ENCODE data around the gene ZFAND3. TPM values are rescaled to one million over a fixed set of nuclear protein-coding genes. Genes with fewer than 3 reads are reported as not detected.
"Not testable (repeated sequence)": the region's sequence is repeated elsewhere in the genome, so short reads cannot be mapped to it uniquely, and the experiment has no call there.

Gene ZFAND3
- polyA plus RNA-seq, 1 donor from 2014 or later, result 6.4 TPM

- H3K27me3 Mint-ChIP-seq, result no peaks in the 10 kb centered on the region
- no peaks in the 10 kb centered on the region for H3K9me3 Mint-ChIP-seq
- H3K4me3 Mint-ChIP-seq, result no peak overlapping the region
- H3K36me3 Mint-ChIP-seq, result peaks cover 13% of the 10 kb centered on the region
- peaks cover 20 to 23% (median 21%) of the 10 kb centered on the region in 3 donors for H3K4me1 Mint-ChIP-seq
- no peak overlapping the region for H3K27ac Mint-ChIP-seq
Observed at GRCh38 chr6:37928217-37928616, 108.7 kb downstream of the ZFAND3 start.

- Mint-ChIP-seq H3K9me3 (no peaks in the 10 kb centered on the region), H3K27me3 (no peaks in the 10 kb centered on the region), H3K36me3 (peaks cover 15% of the 10 kb centered on the region), H3K4me1 (peaks cover 6 to 12% (median 12%) of the 10 kb centered on the region in 3 donors), H3K4me3 (no peak overlapping the region), H3K27ac (no peak overlapping the region)
Observed at GRCh38 chr6:37930288-37930971, 110.9 kb downstream of the ZFAND3 start.

- H3K4me3 Mint-ChIP-seq, result no peak overlapping the region
- peaks cover 15% of the 10 kb centered on the region for H3K36me3 Mint-ChIP-seq
- no peak overlapping the region for H3K27ac Mint-ChIP-seq
- H3K4me1 Mint-ChIP-seq, result peaks cover 4 to 17% (median 13%) of the 10 kb centered on the region in 3 donors
- H3K9me3 Mint-ChIP-seq, result no peaks in the 10 kb centered on the region
- no peaks in the 10 kb centered on the region for H3K27me3 Mint-ChIP-seq
Observed at GRCh38 chr6:37931066-37931465, 111.5 kb downstream of the ZFAND3 start.

- no peaks in the 10 kb centered on the region for H3K9me3 Mint-ChIP-seq
- no peaks in the 10 kb centered on the region for H3K27me3 Mint-ChIP-seq
- H3K4me3 Mint-ChIP-seq, result no peak overlapping the region
- H3K36me3 Mint-ChIP-seq, result peaks cover 17% of the 10 kb centered on the region
- H3K4me1 Mint-ChIP-seq, result peaks cover 15 to 30% (median 28%) of the 10 kb centered on the region in 3 donors
- H3K27ac Mint-ChIP-seq, result no peak overlapping the region
Observed at GRCh38 chr6:37934276-37934675, 114.7 kb downstream of the ZFAND3 start.

- Mint-ChIP-seq H3K9me3 (no peaks in the 10 kb centered on the region), H3K4me3 (no peak overlapping the region), H3K27me3 (no peaks in the 10 kb centered on the region), H3K27ac (no peak overlapping the region), H3K4me1 (peaks cover 15 to 31% (median 26%) of the 10 kb centered on the region in 3 donors), H3K36me3 (peaks cover 10% of the 10 kb centered on the region)
Observed at GRCh38 chr6:37936150-37936549, 116.6 kb downstream of the ZFAND3 start.

- H3K36me3 Mint-ChIP-seq, result peaks cover 8% of the 10 kb centered on the region
- H3K27me3 Mint-ChIP-seq, result no peaks in the 10 kb centered on the region
- H3K4me3 Mint-ChIP-seq, result no peak overlapping the region
- H3K27ac Mint-ChIP-seq, result no peak overlapping the region
- H3K4me1 Mint-ChIP-seq, result peaks cover 15 to 31% (median 26%) of the 10 kb centered on the region in 3 donors
- no peaks in the 10 kb centered on the region for H3K9me3 Mint-ChIP-seq
Observed at GRCh38 chr6:37936906-37937305, 117.4 kb downstream of the ZFAND3 start.

GRCh38 chr6:37938909-37939308, 119.4 kb downstream of the ZFAND3 start:
- no peaks in the 10 kb centered on the region for H3K27me3 Mint-ChIP-seq
- H3K4me1 Mint-ChIP-seq, result peaks cover 30 to 45% (median 40%) of the 10 kb centered on the region in 3 donors
- H3K36me3 Mint-ChIP-seq, result peaks cover 5% of the 10 kb centered on the region
- H3K4me3 Mint-ChIP-seq, result no peak overlapping the region
- peak overlapping the region in 1 of 3 donors; percentile 42 for H3K27ac Mint-ChIP-seq
- no peaks in the 10 kb centered on the region for H3K9me3 Mint-ChIP-seq

- Mint-ChIP-seq H3K27ac (no peak overlapping the region), H3K27me3 (no peaks in the 10 kb centered on the region), H3K4me3 (no peak overlapping the region), H3K4me1 (peaks cover 38 to 50% (median 38%) of the 10 kb centered on the region in 3 donors), H3K36me3 (peaks cover 3% of the 10 kb centered on the region), H3K9me3 (no peaks in the 10 kb centered on the region)
Observed at GRCh38 chr6:37940074-37940847, 120.7 kb downstream of the ZFAND3 start.

GRCh38 chr6:37941871-37942270, 122.3 kb downstream of the ZFAND3 start:
- H3K9me3 Mint-ChIP-seq, result no peaks in the 10 kb centered on the region

GRCh38 chr6:37942606-37943376, 123.3 kb downstream of the ZFAND3 start:
- Mint-ChIP-seq H3K27ac (no peak overlapping the region), H3K4me3 (peak overlapping the region in 1 of 4 donors; percentile 59), H3K27me3 (no peaks in the 10 kb centered on the region), H3K36me3 (peaks cover 3% of the 10 kb centered on the region), H3K9me3 (no peaks in the 10 kb centered on the region), H3K4me1 (peaks cover 22 to 39% (median 29%) of the 10 kb centered on the region in 3 donors)

More at GRCh38 chr6:37941871-37942270, 122.3 kb downstream of the ZFAND3 start:
- H3K4me3 Mint-ChIP-seq, result no peak overlapping the region
- peaks cover 26 to 43% (median 29%) of the 10 kb centered on the region in 3 donors for H3K4me1 Mint-ChIP-seq
- H3K36me3 Mint-ChIP-seq, result peaks cover 3% of the 10 kb centered on the region
- H3K27me3 Mint-ChIP-seq, result no peaks in the 10 kb centered on the region
- H3K27ac Mint-ChIP-seq, result no peak overlapping the region

GRCh38 chr6:37943436-37944058, 124.0 kb downstream of the ZFAND3 start:
- Mint-ChIP-seq H3K27me3 (no peaks in the 10 kb centered on the region), H3K27ac (no peak overlapping the region), H3K9me3 (peaks cover 0 to 3% (median 0%) of the 10 kb centered on the region in 3 donors), H3K36me3 (peaks cover 4% of the 10 kb centered on the region), H3K4me1 (peaks cover 20 to 38% (median 32%) of the 10 kb centered on the region in 3 donors), H3K4me3 (no peak overlapping the region)

- H3K36me3 Mint-ChIP-seq, result peaks cover 2% of the 10 kb centered on the region
- peaks cover 0 to 4% (median 0%) of the 10 kb centered on the region in 3 donors for H3K9me3 Mint-ChIP-seq
- H3K4me3 Mint-ChIP-seq, result no peak overlapping the region
- H3K27me3 Mint-ChIP-seq, result no peaks in the 10 kb centered on the region
- no peak overlapping the region for H3K27ac Mint-ChIP-seq
- peaks cover 21 to 41% (median 40%) of the 10 kb centered on the region in 3 donors for H3K4me1 Mint-ChIP-seq
Observed at GRCh38 chr6:37946057-37946456, 126.5 kb downstream of the ZFAND3 start.

- no peaks in the 10 kb centered on the region for H3K27me3 Mint-ChIP-seq
- H3K36me3 Mint-ChIP-seq, result peaks cover 5% of the 10 kb centered on the region
- no peak overlapping the region for H3K4me3 Mint-ChIP-seq
- peaks cover 27 to 49% (median 46%) of the 10 kb centered on the region in 3 donors for H3K4me1 Mint-ChIP-seq
- peaks cover 0 to 4% (median 0%) of the 10 kb centered on the region in 3 donors for H3K9me3 Mint-ChIP-seq
- no peak overlapping the region for H3K27ac Mint-ChIP-seq
Observed at GRCh38 chr6:37947468-37947867, 127.9 kb downstream of the ZFAND3 start.

- not testable (repeated sequence) for H3K27ac Mint-ChIP-seq, H3K27me3 Mint-ChIP-seq, H3K9me3 Mint-ChIP-seq, H3K36me3 Mint-ChIP-seq, H3K4me3 Mint-ChIP-seq
- H3K4me1 Mint-ChIP-seq, result peaks cover 21 to 45% (median 39%) of the 10 kb centered on the region in 3 donors
Observed at GRCh38 chr6:37948584-37948983, 129.1 kb downstream of the ZFAND3 start.

All from IgD-negative memory B cell (primary cell).